Measurements from ENCODE around the gene PGAP3. TPM values are rescaled to one million over a fixed set of nuclear protein-coding genes. Genes with fewer than 3 reads are reported as not detected.

Gene PGAP3
- total RNA-seq, 1 experiment from 2014 or later: 5.1 TPM

DNA sequence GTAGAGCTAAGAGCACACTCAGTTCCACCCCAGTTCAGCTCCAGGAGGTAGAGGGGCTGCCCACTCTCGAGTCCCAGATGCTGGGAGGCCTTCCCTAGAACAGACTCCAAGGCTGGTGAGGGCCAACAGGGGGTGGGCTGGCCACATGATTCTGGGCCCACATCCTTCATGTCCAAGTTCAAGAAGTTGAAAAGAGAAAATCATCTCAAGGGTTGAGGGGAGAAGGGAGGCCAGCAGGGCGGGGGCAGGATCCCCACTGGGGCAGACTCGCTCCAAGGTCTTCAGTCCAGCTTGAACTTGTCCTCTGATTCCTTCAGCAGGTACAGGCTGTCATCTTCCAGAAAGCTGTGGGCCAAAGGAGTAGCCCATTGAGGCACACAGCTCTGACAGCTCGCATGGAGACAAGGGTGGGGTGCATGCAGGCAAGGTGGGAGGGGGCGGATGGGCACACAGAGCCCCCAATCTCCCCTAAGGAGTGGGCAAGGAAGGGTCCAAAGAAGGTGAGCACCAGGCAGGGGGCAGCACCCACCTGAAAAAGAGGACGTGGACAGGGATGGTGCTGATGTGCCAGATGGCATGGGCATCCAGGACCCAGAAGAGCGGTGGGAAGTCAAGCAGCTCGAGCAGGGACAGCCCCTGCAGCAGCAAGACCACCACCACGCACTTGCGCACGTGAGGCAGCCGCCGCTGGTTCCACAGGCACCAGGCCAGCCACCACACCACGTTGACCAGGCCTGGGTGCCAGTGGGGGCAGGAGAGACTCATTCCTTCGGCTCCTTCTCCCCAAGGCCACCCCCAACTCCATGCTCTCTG is 15.1 kb downstream of the PGAP3 start:
- DNase-seq (ENCODE audit: low read depth): no peak

- no peak for DNase-seq (ENCODE audit: low read depth)
Observed at GRCh38 chr17:39671651-39672521, 16.0 kb downstream of the PGAP3 start.

GRCh38 chr17:39670746-39671145 is 17.1 kb downstream of the PGAP3 start:
- no peak for DNase-seq (ENCODE audit: low read depth)

DNA sequence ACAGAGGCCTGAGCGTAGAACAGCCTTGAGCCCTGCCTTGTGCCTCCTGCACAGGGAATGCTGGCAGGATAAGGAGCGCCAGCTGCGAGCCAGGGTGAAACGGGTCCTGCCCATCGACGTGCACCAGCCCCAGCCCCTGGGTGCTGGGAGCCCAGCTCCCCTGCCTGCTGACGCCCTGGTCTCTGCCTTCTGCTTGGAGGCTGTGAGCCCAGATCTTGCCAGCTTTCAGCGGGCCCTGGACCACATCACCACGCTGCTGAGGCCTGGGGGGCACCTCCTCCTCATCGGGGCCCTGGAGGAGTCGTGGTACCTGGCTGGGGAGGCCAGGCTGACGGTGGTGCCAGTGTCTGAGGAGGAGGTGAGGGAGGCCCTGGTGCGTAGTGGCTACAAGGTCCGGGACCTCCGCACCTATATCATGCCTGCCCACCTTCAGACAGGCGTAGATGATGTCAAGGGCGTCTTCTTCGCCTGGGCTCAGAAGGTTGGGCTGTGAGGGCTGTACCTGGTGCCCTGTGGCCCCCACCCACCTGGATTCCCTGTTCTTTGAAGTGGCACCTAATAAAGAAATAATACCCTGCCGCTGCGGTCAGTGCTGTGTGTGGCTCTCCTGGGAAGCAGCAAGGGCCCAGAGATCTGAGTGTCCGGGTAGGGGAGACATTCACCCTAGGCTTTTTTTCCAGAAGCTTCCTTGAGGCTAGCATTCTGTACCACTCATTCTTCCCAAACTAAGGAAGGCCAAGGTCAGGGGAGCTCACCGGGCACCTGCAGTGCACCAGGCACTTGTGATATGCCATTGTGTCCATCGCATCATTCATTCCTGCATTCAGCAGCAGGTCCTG is 17.7 kb downstream of the PGAP3 start:
- DNase-seq (ENCODE audit: low read depth): no peak

GRCh38 chr17:39667945-39668924 is 19.6 kb downstream of the PGAP3 start, which contains the start of gene PNMT:
PNMT (plus strand) TSS chr17:39668453; CDS start chr17:39668476, 23 bp downstream.
- peak; percentile 67 for DNase-seq (ENCODE audit: low read depth)

DNA sequence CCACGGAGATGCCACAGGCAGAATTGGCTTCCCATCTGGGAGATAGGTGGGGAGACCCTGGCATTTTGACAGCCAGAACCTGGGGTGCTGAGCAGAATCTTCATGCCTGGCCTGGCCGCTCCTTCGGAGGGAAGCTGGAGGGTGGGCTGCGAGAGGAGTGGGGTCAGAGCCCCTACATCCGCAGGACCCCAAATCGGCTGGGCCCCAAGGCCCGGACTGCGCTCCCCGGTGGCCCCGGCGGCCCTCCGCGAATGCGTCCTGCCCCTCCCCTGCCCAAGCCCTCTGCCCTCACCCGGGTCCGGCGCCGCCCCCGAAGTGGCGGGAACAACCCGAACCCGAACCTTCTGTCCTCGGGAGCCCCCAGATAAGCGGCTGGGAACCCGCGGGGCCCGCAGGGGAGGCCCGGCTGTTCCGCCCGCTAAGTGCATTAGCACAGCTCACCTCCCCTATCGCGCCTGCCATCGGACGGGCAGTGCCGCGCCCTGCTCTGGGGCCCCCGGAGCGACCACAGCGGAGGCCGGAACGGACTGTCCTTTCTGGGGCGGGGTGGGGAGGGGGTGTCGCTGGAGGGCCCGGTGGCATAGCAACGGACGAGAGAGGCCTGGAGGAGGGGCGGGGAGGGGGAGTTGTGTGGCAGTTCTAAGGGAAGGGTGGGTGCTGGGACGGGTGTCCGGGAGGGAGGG is 20.5 kb downstream of the PGAP3 start:
- DNase-seq (ENCODE audit: low read depth): no peak

- DNase-seq (ENCODE audit: low read depth): no peak
Observed at GRCh38 chr17:39666601-39667261, 21.1 kb downstream of the PGAP3 start.

- DNase-seq (ENCODE audit: low read depth): no peak
Observed at GRCh38 chr17:39666231-39666600, 21.6 kb downstream of the PGAP3 start.

DNA sequence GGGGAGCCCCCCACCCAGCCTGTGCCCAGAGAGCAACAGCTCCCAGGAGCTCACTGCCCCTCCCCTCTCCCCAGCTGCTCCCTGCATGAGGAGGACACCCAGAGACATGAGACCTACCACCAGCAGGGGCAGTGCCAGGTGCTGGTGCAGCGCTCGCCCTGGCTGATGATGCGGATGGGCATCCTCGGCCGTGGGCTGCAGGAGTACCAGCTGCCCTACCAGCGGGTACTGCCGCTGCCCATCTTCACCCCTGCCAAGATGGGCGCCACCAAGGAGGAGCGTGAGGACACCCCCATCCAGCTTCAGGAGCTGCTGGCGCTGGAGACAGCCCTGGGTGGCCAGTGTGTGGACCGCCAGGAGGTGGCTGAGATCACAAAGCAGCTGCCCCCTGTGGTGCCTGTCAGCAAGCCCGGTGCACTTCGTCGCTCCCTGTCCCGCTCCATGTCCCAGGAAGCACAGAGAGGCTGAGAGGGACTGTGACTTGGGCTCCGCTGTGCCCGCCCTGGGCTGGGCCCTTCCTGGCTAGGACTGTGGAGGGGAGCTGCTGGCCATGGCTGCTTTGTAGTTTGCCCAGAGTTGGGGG is 22.1 kb downstream of the PGAP3 start:
- DNase-seq (ENCODE audit: low read depth): no peak

DNA sequence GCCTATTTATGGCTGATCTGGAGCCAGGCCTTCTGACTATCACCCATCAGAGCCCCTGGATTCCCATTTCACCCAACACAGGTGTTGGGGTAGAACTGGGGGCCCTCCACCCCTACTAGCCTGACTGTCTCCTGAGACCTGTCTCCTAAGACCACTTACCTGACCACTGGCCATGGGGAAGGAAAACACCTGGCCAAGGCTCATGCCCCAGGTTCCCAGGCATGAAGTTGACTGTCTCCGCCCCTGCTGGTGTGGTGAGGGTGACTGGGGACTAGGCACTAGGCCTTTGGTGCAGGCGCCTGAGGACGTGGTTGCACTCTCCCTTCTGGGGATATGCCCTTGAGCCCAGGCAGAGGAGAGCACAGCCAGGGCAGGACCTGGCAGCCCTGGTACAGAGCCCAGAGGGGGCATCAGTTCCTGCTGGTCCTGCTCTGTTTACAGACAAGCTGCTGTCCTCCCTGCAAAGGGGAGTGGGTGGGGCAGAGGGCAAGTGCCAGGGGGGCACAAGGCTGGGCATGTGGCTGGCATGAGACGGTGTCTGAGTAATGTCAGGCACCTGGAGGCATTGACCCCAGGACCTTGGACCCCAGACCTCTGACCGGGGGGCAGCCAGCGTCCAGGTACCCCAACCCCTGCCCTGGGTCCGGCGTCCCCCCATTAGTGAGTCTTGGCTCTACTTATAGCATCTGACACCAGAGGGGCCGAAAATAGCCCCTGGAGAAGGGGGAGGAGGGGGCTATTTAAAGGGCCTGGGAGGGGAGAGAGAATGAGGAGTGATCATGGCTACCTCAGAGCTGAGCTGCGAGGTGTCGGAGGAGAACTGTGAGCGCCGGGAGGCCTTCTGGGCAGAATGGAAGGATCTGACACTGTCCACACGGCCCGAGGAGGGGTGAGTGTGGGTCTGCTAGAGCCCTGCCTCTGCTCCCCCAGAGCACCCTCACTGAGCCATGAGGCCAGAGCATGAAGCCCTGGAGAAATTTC is 23.0 kb downstream of the PGAP3 start, which contains the start of gene TCAP:
TSS of gene TCAP (plus strand) at position 769 of the 981 bp plus-strand sequence. CDS start at position 780, 11 bp downstream.
- DNase-seq (ENCODE audit: low read depth): no peak

DNA sequence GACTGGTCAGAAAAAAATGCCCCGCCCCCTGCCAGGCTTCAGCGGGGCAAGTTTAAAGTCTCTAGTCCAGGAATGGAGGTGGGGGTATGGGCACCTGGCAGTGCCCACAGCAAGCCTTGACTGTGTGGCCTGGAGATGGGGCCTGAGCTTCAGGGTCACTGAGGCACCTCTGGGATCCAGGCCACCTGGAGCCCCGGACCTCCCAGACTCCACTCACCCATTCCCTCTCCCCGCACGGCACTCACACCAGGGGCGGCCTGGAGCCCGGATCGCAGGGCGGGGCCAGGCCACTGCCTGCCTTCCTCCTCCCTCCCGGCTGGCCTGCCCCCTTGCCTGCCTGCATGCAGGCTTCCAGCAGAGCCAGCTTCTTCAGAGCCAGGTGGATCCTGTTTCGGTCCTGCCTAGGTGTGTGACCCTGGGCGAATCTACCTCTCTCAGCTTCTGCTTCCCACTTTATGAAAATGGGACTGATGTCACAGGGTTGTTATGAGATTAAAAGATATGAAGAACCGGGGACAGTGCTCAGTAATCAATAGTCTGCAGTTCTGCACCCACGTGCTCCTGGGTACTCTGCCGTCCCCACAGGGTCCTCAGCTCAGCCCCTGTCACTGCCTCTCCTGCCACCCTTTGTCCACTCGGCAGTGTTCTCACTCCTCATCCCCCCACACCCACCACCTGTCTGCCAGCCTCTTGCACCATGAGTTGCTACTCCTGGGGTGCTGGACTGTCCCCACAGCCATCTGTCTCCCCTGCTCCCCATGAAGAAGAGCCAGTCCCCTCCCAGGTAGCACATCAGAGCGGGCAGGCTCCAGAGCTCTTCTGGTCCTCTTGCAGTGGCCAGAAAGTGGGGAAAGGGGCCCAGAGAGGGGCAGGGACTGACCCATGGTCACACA is 23.9 kb downstream of the PGAP3 start:
- DNase-seq (ENCODE audit: low read depth): peak; percentile 62

- DNase-seq (ENCODE audit: low read depth): no peak
Observed at GRCh38 chr17:39663340-39663687, 24.5 kb downstream of the PGAP3 start.

DNA sequence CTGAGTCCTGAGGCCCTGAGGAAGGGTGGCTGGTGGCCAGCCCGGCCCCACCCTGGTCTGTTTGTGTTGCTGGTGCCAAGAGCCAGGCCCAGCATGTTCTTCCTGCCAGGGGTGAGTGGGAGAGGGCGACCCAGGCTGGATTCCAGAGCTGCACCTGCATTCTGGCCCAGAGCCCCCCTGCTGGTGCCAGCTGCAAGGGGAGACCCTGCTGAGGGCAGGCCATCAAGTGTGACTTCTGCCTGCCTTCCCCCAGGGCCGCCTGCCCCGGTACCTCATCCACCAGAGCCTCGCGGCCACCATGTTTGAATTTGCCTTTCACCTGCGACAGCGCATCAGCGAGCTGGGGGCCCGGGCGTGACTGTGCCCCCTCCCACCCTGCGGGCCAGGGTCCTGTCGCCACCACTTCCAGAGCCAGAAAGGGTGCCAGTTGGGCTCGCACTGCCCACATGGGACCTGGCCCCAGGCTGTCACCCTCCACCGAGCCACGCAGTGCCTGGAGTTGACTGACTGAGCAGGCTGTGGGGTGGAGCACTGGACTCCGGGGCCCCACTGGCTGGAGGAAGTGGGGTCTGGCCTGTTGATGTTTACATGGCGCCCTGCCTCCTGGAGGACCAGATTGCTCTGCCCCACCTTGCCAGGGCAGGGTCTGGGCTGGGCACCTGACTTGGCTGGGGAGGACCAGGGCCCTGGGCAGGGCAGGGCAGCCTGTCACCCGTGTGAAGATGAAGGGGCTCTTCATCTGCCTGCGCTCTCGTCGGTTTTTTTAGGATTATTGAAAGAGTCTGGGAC is 25.1 kb downstream of the PGAP3 start:
- no peak for DNase-seq (ENCODE audit: low read depth)

- no peak for DNase-seq (ENCODE audit: low read depth)
Observed at GRCh38 chr17:39661744-39662541, 25.9 kb downstream of the PGAP3 start.
